ENCODE results near the gene TMC5.
"Not testable (repeated sequence)": the region's sequence is repeated elsewhere in the genome, so short reads cannot be mapped to it uniquely, and the experiment has no call there.

The TMC5 gene

GRCh38 chr16:19527161-19527560 lies 109.5 kb downstream of the TMC5 start:
- no peak for DNase-seq (ENCODE audit: low read depth)
- H3K4me3 ChIP-seq (replicated peaks; ENCODE audit: low read depth, low read length) = no peak overlapping the region
- no peak for TF ChIP-seq CTCF (IDR thresholded peaks at IDR 0.05; ENCODE audit: low read length, missing control alignments)

- no peak for TF ChIP-seq CTCF (IDR thresholded peaks at IDR 0.05; ENCODE audit: low read length, missing control alignments)
- no peak overlapping the region for H3K4me3 ChIP-seq (replicated peaks; ENCODE audit: low read depth, low read length)
- DNase-seq (ENCODE audit: low read depth) = no peak
Measured at GRCh38 chr16:19528666-19529065, 111.0 kb downstream of the TMC5 start.

GRCh38 chr16:19532601-19533000 lies 114.9 kb downstream of the TMC5 start:
- H3K4me3 ChIP-seq (replicated peaks; ENCODE audit: low read depth, low read length) = no peak overlapping the region
- DNase-seq (ENCODE audit: low read depth) = no peak
- no peak for TF ChIP-seq CTCF (IDR thresholded peaks at IDR 0.05; ENCODE audit: low read length, missing control alignments)

GRCh38 chr16:19540241-19540970 lies 122.7 kb downstream of the TMC5 start:
- H3K4me3 ChIP-seq (replicated peaks; ENCODE audit: low read depth, low read length) = no peak overlapping the region
- TF ChIP-seq CTCF (IDR thresholded peaks at IDR 0.05; ENCODE audit: low read length, missing control alignments) = no peak
- no peak for DNase-seq (ENCODE audit: low read depth)

GRCh38 chr16:19542138-19542821 lies 124.6 kb downstream of the TMC5 start:
- no peak overlapping the region for H3K4me3 ChIP-seq (replicated peaks; ENCODE audit: low read depth, low read length)
- DNase-seq (ENCODE audit: low read depth) = no peak
- TF ChIP-seq CTCF (IDR thresholded peaks at IDR 0.05; ENCODE audit: low read length, missing control alignments) = no peak

- DNase-seq (ENCODE audit: low read depth); H3K4me3 ChIP-seq (replicated peaks; ENCODE audit: low read depth, low read length): not testable (repeated sequence)
Measured at GRCh38 chr16:19543278-19543996, 125.8 kb downstream of the TMC5 start.

GRCh38 chr16:19548144-19548543 lies 130.5 kb downstream of the TMC5 start:
- no peak overlapping the region for H3K4me3 ChIP-seq (replicated peaks; ENCODE audit: low read depth, low read length)
- no peak for TF ChIP-seq CTCF (IDR thresholded peaks at IDR 0.05; ENCODE audit: low read length, missing control alignments)
- no peak for DNase-seq (ENCODE audit: low read depth)
